HG03457 (cell line): Measurements from ENCODE around the gene ELOVL2.

Experiments
- ATAC-seq: cut with Tn5 transposase; IDR thresholded peaks from one replicate; pipeline ENCODE4 v1.9.1; 2021; ENCODE audit warnings: moderate number of reproducible peaks; ENCODE audit not compliant: unreplicated experiment

The ELOVL2 gene

DNA sequence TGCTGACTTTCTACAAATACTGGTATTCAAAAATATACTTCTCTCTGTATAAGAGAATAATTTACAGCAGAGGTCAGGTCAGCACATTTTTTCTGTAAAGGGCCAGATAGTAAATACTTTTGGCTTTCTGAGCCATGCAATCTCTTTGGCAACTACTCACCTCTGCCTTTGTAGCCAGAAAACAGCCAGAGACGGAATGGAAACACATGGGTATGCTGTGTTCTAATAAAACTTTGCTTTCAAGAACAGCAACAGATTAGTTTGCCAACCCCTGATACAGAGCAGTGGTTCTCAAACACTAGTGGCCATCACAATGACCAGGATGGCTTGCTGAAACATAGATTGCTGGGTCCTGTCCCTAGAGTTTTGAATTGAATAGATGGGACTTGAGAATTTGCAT is 111.0 kb downstream of the ELOVL2 start:
- no peak for ATAC-seq
